H7 (cell line): ENCODE results near the gene PLA2G4E. TPM values are rescaled to one million over a fixed set of nuclear protein-coding genes. Genes with fewer than 3 reads are reported as not detected.

Experiments
- DNase-seq: peaks from one replicate; pipeline ENCODE4 v3.0.0; 2012
- H3K27me3 ChIP-seq: 2 replicates; pipeline ENCODE4 v1.6.0; 2011; ENCODE audit warnings: mild to moderate bottlenecking, low read length; ENCODE audit not compliant: control insufficient read depth, insufficient read depth
- H3K36me3 ChIP-seq: replicated peaks from 2 replicates; pipeline ENCODE4 v1.5.1; 2011; ENCODE audit warnings: low read length; ENCODE audit not compliant: control insufficient read depth, insufficient read depth
- H3K4me3 ChIP-seq: 2 replicates; pipeline ENCODE4 v1.5.1; 2011; ENCODE audit warnings: low read depth, mild to moderate bottlenecking, control low read depth, low read length, moderate library complexity; ENCODE audit not compliant: insufficient read depth
- total RNA-seq: library from RNA; depleted of rRNA; stranded (reverse); fragments of >200 nt; shearing (Covaris generic); gene quantifications from 2 replicates; pipeline ENCODE4 v1.2.3, GENCODE V29; 2014; rRNA removed

Gene PLA2G4E
- not detected in 2 replicates for total RNA-seq

GRCh38 chr15:42020713-42021273 lies at the start of gene PLA2G4E:
Gene PLA2G4E (minus strand): TSS chr15:42021042. CDS start chr15:42021030, 12 bp downstream.
- H3K4me3 ChIP-seq = no peak within 1 kb of the TSS
- H3K27me3 ChIP-seq = no peaks in the 10 kb centered on the region
- DNase-seq = no peak
- no peaks in the 10 kb centered on the region for H3K36me3 ChIP-seq

GRCh38 chr15:42070279-42070975 lies 49.6 kb upstream of the PLA2G4E start:
- Histone ChIP-seq H3K27me3 (no peaks in the 10 kb centered on the region), H3K36me3 (no peaks in the 10 kb centered on the region), H3K4me3 (no peak overlapping the region)
- no peak for DNase-seq

- Histone ChIP-seq H3K27me3 (no peaks in the 10 kb centered on the region), H3K4me3 (no peak overlapping the region), H3K36me3 (no peaks in the 10 kb centered on the region)
- peak; percentile 48 for DNase-seq
Measured at GRCh38 chr15:42069496-42070278, 48.8 kb upstream of the PLA2G4E start.

- Histone ChIP-seq H3K4me3 (no peak overlapping the region), H3K36me3 (no peaks in the 10 kb centered on the region), H3K27me3 (no peaks in the 10 kb centered on the region)
- peak; percentile 73 for DNase-seq
Measured at GRCh38 chr15:42069025-42069424, 48.2 kb upstream of the PLA2G4E start.

GRCh38 chr15:42068601-42069000 lies 47.8 kb upstream of the PLA2G4E start:
- DNase-seq = peak; percentile 43
- Histone ChIP-seq H3K27me3 (no peaks in the 10 kb centered on the region), H3K36me3 (no peaks in the 10 kb centered on the region), H3K4me3 (no peak overlapping the region)

- H3K36me3 ChIP-seq = no peaks in the 10 kb centered on the region
- no peaks in the 10 kb centered on the region for H3K27me3 ChIP-seq
- DNase-seq = no peak
- no peak overlapping the region for H3K4me3 ChIP-seq
Measured at GRCh38 chr15:42066764-42067415, 46.0 kb upstream of the PLA2G4E start.

- no peak for DNase-seq
- Histone ChIP-seq H3K4me3 (no peak overlapping the region), H3K27me3 (no peaks in the 10 kb centered on the region), H3K36me3 (no peaks in the 10 kb centered on the region)
Measured at GRCh38 chr15:42065468-42065867, 44.6 kb upstream of the PLA2G4E start.

GRCh38 chr15:42065033-42065432 lies 44.2 kb upstream of the PLA2G4E start:
- no peaks in the 10 kb centered on the region for H3K27me3 ChIP-seq
- H3K36me3 ChIP-seq = no peaks in the 10 kb centered on the region
- H3K4me3 ChIP-seq = no peak overlapping the region
- no peak for DNase-seq

- no peaks in the 10 kb centered on the region for H3K36me3 ChIP-seq
- no peak overlapping the region for H3K4me3 ChIP-seq
- DNase-seq = no peak
- no peaks in the 10 kb centered on the region for H3K27me3 ChIP-seq
Measured at GRCh38 chr15:42064271-42064670, 43.4 kb upstream of the PLA2G4E start.

- H3K36me3 ChIP-seq = no peaks in the 10 kb centered on the region
- no peaks in the 10 kb centered on the region for H3K27me3 ChIP-seq
- no peak for DNase-seq
- H3K4me3 ChIP-seq = no peak overlapping the region
Measured at GRCh38 chr15:42063122-42063848, 42.4 kb upstream of the PLA2G4E start.

- no peaks in the 10 kb centered on the region for H3K36me3 ChIP-seq
- no peaks in the 10 kb centered on the region for H3K27me3 ChIP-seq
- DNase-seq = no peak
- H3K4me3 ChIP-seq = no peak overlapping the region
Measured at GRCh38 chr15:42062284-42062806, 41.5 kb upstream of the PLA2G4E start.

GRCh38 chr15:42060797-42061196 lies 40.0 kb upstream of the PLA2G4E start:
- DNase-seq = no peak
- no peak overlapping the region for H3K4me3 ChIP-seq
- H3K36me3 ChIP-seq = no peaks in the 10 kb centered on the region
- H3K27me3 ChIP-seq = no peaks in the 10 kb centered on the region

- Histone ChIP-seq H3K27me3 (no peaks in the 10 kb centered on the region), H3K36me3 (no peaks in the 10 kb centered on the region)
Measured at GRCh38 chr15:42060477-42060763, 39.6 kb upstream of the PLA2G4E start.

More at GRCh38 chr15:42060477-42060763, 39.6 kb upstream of the PLA2G4E start:
- DNase-seq = no peak
- H3K4me3 ChIP-seq = no peak overlapping the region
